WTC11 (cell line): ENCODE results near the gene LTF. TPM values are rescaled to one million over a fixed set of nuclear protein-coding genes. Genes with fewer than 3 reads are reported as not detected.

ENCODE experiments used
- ATAC-seq: fragments of 200-7000 bp; cut with Tn5 transposase; 2 replicates; pipeline ENCODE4 v1.10.0; 2021; ENCODE audit warnings: mild to moderate bottlenecking, moderate library complexity
- CTCF ChIA-PET: fragments of 300-600 bp; sonication (Branson Sonifier 250); formaldehyde crosslinking; loops from one replicate; lab custom pipeline; 2021; ENCODE audit warnings: antibody characterized with exemption; lab: Charles Lee
- POLR2A ChIA-PET: fragments of 350-600 bp; sonication (Branson Sonifier 250); formaldehyde crosslinking; loops from one replicate; lab custom pipeline; 2021; ENCODE audit warnings: antibody characterized with exemption; lab: Charles Lee
- DNase-seq: peaks from one replicate; pipeline ENCODE4 v3.0.0; 2021; ENCODE audit warnings: low spot score
- H3K27ac Mint-ChIP-seq: 2 replicates; pipeline ENCODE4 v1.8.0; 2021; ENCODE audit warnings: mixed read lengths
- H3K27me3 Mint-ChIP-seq: 2 replicates; pipeline ENCODE4 v1.8.0; 2021; ENCODE audit warnings: low read depth, mild to moderate bottlenecking, moderate library complexity, mixed read lengths
- H3K36me3 Mint-ChIP-seq: 2 replicates; pipeline ENCODE4 v1.8.0; 2021; ENCODE audit warnings: mixed read lengths
- H3K4me1 Mint-ChIP-seq: 2 replicates; pipeline ENCODE4 v1.8.0; 2022; ENCODE audit warnings: mixed read lengths
- H3K4me3 Mint-ChIP-seq: 2 replicates; pipeline ENCODE4 v1.8.0; 2021; ENCODE audit warnings: mild to moderate bottlenecking, moderate library complexity, mixed read lengths
- H3K9me3 Mint-ChIP-seq: 2 replicates; pipeline ENCODE4 v1.8.0; 2021; ENCODE audit warnings: mixed read lengths
- ELF4 ChIP-seq: sonication (generic); formaldehyde crosslinking; IDR thresholded peaks from 2 replicates; pipeline ENCODE4 v1.8.1; 2022; ENCODE audit warnings: low read depth, mild to moderate bottlenecking, moderate library complexity, missing genetic modification reagents
- IRF2 ChIP-seq: sonication (generic); formaldehyde crosslinking; IDR thresholded peaks from 2 replicates; pipeline ENCODE4 v1.8.0; 2022; ENCODE audit warnings: low read depth, missing genetic modification reagents, borderline replicate concordance
- NFYB ChIP-seq: sonication (generic); formaldehyde crosslinking; conservative IDR thresholded peaks from 2 replicates; pipeline ENCODE4 v1.8.0; 2022; ENCODE audit warnings: low read depth, missing genetic modification reagents
- NR2C2 ChIP-seq: sonication (generic); formaldehyde crosslinking; IDR thresholded peaks from 2 replicates; pipeline ENCODE4 v1.8.0; 2022; ENCODE audit warnings: mild to moderate bottlenecking, missing genetic modification reagents
- ZNF396 ChIP-seq: fragments of 250-450 bp; sonication (Bioruptor Pico); IDR thresholded peaks from 2 replicates; pipeline ENCODE4 v1.8.0; 2021; ENCODE audit warnings: mild to moderate bottlenecking, moderate library complexity, borderline replicate concordance
- total RNA-seq: library from RNA; stranded (reverse); gene quantifications from 3 replicates; pipeline ENCODE4 v1.2.3, GENCODE V29; 2021
- TF ChIP-seq, protein P1 (sequence below): sonication (generic); formaldehyde crosslinking; IDR thresholded peaks from 2 replicates; pipeline ENCODE4 v1.8.0; 2023; ENCODE audit warnings: missing genetic modification reagents, mild to moderate bottlenecking, borderline replicate concordance
- TF ChIP-seq, protein P2 (sequence below): fragments of 250-450 bp; sonication (Bioruptor Pico); IDR thresholded peaks from 2 replicates; pipeline ENCODE4 v1.9.0; 2021; ENCODE audit warnings: mild to moderate bottlenecking, borderline replicate concordance
- TF ChIP-seq, protein P3 (sequence below): fragments of 250-450 bp; sonication (Bioruptor Pico); IDR thresholded peaks from 2 replicates; pipeline ENCODE4 v1.9.0; 2021; ENCODE audit warnings: moderate library complexity, mild to moderate bottlenecking, inconsistent platforms, borderline replicate concordance
- TF ChIP-seq, protein P4 (sequence below): sonication (generic); formaldehyde crosslinking; IDR thresholded peaks from 2 replicates; pipeline ENCODE4 v1.8.1; 2023; ENCODE audit warnings: mild to moderate bottlenecking, moderate library complexity, missing genetic modification reagents
- TF ChIP-seq, protein P5 (sequence below): sonication (generic); formaldehyde crosslinking; IDR thresholded peaks from 2 replicates; pipeline ENCODE4 v1.8.1; 2023; ENCODE audit warnings: mild to moderate bottlenecking, missing genetic modification reagents, borderline replicate concordance

Gene LTF
- total RNA-seq, 1 experiment from 2014 or later: 0.22 TPM

DNA sequence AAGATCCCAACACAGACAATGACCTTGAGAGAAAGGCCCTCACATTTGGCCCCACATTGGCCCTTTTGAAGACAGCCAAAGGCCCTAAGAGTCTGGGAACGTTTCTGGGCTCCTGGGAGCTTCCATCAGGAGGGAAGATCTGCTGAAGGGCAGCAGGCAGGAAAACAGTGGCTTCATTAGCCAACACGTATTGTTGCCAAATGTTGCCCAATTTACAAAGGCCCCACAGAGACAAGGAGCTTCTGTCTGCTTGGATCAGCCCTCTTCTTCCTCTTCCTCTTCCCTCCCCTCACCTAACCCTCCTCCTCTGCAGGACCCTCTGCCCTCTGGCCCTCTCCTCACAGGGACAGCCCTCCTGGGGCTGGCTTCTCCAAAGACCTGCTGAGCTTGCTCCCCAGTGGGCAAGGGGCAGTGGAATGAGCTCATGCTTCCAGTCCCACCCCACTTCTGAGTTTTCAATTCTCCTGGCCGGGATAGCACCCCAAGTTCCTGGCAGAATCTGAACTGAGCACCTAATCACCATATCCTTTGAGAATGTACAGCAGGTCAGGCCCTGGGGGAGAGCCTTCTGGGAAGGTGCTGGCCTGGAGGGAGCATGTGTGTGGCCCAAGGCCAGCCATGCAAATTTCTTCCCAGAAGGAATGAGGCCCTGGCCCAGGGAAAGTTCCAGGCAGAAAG is 5.1 kb upstream of the LTF start (continued):
- TF ChIP-seq, protein P1, sequence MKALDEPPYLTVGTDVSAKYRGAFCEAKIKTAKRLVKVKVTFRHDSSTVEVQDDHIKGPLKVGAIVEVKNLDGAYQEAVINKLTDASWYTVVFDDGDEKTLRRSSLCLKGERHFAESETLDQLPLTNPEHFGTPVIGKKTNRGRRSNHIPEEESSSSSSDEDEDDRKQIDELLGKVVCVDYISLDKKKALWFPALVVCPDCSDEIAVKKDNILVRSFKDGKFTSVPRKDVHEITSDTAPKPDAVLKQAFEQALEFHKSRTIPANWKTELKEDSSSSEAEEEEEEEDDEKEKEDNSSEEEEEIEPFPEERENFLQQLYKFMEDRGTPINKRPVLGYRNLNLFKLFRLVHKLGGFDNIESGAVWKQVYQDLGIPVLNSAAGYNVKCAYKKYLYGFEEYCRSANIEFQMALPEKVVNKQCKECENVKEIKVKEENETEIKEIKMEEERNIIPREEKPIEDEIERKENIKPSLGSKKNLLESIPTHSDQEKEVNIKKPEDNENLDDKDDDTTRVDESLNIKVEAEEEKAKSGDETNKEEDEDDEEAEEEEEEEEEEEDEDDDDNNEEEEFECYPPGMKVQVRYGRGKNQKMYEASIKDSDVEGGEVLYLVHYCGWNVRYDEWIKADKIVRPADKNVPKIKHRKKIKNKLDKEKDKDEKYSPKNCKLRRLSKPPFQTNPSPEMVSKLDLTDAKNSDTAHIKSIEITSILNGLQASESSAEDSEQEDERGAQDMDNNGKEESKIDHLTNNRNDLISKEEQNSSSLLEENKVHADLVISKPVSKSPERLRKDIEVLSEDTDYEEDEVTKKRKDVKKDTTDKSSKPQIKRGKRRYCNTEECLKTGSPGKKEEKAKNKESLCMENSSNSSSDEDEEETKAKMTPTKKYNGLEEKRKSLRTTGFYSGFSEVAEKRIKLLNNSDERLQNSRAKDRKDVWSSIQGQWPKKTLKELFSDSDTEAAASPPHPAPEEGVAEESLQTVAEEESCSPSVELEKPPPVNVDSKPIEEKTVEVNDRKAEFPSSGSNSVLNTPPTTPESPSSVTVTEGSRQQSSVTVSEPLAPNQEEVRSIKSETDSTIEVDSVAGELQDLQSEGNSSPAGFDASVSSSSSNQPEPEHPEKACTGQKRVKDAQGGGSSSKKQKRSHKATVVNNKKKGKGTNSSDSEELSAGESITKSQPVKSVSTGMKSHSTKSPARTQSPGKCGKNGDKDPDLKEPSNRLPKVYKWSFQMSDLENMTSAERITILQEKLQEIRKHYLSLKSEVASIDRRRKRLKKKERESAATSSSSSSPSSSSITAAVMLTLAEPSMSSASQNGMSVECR: no peak
- TF ChIP-seq ZNF396: no peak
- TF ChIP-seq IRF2 (CRISPR knock-in tag): no peak
- TF ChIP-seq, protein P2, sequence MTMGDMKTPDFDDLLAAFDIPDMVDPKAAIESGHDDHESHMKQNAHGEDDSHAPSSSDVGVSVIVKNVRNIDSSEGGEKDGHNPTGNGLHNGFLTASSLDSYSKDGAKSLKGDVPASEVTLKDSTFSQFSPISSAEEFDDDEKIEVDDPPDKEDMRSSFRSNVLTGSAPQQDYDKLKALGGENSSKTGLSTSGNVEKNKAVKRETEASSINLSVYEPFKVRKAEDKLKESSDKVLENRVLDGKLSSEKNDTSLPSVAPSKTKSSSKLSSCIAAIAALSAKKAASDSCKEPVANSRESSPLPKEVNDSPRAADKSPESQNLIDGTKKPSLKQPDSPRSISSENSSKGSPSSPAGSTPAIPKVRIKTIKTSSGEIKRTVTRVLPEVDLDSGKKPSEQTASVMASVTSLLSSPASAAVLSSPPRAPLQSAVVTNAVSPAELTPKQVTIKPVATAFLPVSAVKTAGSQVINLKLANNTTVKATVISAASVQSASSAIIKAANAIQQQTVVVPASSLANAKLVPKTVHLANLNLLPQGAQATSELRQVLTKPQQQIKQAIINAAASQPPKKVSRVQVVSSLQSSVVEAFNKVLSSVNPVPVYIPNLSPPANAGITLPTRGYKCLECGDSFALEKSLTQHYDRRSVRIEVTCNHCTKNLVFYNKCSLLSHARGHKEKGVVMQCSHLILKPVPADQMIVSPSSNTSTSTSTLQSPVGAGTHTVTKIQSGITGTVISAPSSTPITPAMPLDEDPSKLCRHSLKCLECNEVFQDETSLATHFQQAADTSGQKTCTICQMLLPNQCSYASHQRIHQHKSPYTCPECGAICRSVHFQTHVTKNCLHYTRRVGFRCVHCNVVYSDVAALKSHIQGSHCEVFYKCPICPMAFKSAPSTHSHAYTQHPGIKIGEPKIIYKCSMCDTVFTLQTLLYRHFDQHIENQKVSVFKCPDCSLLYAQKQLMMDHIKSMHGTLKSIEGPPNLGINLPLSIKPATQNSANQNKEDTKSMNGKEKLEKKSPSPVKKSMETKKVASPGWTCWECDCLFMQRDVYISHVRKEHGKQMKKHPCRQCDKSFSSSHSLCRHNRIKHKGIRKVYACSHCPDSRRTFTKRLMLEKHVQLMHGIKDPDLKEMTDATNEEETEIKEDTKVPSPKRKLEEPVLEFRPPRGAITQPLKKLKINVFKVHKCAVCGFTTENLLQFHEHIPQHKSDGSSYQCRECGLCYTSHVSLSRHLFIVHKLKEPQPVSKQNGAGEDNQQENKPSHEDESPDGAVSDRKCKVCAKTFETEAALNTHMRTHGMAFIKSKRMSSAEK (CRISPR knock-in tag): no peak

DNA sequence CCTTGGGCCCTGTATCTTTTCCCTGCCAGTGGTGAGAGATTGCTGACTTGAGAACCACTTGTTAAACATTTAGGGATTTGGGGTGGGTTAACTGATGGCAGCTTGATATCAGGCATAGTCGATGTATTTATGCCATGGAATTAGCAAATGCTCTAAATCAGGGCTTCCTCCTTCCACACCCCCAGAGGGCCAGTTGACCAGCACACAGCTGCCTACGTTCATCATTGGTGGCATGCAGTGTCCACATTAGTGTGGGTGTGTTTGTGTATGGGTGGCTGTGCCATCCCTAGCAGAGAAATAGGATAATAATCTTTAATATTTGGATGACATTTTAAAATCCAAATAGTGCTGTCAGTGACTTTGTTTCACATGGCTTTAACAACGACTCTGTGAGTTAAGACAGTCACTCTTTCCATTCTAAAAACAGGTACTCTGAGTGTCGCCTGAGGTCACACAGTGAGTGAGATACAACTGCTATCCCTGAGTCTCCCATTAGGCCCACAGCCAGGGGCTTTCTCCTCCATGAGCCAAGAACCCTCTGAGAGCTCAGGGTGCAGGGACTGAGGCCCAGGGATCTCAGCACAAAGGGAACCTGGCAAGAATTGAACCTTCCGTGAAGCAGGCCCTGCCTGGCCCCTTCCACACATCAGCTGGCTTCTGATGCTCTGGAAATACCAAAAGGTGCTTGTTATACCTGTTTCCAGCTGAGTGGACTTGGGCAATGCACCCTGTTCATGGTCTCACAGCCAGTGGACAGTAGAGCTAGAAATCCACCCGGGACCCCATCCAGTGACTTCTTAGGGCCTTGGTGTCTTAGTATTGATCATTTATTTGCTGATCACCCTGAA is 4.3 kb upstream of the LTF start:
- Mint-ChIP-seq H3K27me3 (peaks cover 29% of the 10 kb centered on the region), H3K9me3 (peaks cover 5% of the 10 kb centered on the region), H3K4me1 (peaks cover 3% of the 10 kb centered on the region), H3K4me3 (no peak overlapping the region), H3K27ac (no peak overlapping the region), H3K36me3 (no peaks in the 10 kb centered on the region)
- CTCF ChIA-PET: interaction anchor here (0.6 to 2.0 kb wide), 4 partner anchors 19 to 261 kb away, joined by 3 to 7 read pairs (median 4); partner anchors contain the start of gene CCR1
- no peak for ATAC-seq
- POLR2A ChIA-PET: no interaction called here
- no peak for DNase-seq
- TF ChIP-seq, protein P3, sequence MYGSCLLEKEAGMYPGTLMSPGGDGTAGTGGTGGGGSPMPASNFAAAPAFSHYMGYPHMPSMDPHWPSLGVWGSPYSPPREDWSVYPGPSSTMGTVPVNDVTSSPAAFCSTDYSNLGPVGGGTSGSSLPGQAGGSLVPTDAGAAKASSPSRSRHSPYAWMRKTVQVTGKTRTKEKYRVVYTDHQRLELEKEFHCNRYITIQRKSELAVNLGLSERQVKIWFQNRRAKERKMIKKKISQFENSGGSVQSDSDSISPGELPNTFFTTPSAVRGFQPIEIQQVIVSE (CRISPR knock-in tag): no peak
- TF ChIP-seq NR2C2 (CRISPR knock-in tag) (no peak), NFYB (CRISPR knock-in tag) (no peak), ELF4 (CRISPR knock-in tag) (no peak)
- TF ChIP-seq, protein P4, sequence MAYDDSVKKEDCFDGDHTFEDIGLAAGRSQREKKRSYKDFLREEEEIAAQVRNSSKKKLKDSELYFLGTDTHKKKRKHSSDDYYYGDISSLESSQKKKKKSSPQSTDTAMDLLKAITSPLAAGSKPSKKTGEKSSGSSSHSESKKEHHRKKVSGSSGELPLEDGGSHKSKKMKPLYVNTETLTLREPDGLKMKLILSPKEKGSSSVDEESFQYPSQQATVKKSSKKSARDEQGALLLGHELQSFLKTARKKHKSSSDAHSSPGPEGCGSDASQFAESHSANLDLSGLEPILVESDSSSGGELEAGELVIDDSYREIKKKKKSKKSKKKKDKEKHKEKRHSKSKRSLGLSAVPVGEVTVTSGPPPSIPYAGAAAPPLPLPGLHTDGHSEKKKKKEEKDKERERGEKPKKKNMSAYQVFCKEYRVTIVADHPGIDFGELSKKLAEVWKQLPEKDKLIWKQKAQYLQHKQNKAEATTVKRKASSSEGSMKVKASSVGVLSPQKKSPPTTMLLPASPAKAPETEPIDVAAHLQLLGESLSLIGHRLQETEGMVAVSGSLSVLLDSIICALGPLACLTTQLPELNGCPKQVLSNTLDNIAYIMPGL (CRISPR knock-in tag): no peak
- TF ChIP-seq, protein P5, sequence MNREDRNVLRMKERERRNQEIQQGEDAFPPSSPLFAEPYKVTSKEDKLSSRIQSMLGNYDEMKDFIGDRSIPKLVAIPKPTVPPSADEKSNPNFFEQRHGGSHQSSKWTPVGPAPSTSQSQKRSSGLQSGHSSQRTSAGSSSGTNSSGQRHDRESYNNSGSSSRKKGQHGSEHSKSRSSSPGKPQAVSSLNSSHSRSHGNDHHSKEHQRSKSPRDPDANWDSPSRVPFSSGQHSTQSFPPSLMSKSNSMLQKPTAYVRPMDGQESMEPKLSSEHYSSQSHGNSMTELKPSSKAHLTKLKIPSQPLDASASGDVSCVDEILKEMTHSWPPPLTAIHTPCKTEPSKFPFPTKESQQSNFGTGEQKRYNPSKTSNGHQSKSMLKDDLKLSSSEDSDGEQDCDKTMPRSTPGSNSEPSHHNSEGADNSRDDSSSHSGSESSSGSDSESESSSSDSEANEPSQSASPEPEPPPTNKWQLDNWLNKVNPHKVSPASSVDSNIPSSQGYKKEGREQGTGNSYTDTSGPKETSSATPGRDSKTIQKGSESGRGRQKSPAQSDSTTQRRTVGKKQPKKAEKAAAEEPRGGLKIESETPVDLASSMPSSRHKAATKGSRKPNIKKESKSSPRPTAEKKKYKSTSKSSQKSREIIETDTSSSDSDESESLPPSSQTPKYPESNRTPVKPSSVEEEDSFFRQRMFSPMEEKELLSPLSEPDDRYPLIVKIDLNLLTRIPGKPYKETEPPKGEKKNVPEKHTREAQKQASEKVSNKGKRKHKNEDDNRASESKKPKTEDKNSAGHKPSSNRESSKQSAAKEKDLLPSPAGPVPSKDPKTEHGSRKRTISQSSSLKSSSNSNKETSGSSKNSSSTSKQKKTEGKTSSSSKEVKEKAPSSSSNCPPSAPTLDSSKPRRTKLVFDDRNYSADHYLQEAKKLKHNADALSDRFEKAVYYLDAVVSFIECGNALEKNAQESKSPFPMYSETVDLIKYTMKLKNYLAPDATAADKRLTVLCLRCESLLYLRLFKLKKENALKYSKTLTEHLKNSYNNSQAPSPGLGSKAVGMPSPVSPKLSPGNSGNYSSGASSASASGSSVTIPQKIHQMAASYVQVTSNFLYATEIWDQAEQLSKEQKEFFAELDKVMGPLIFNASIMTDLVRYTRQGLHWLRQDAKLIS (CRISPR knock-in tag): no peak
- TF ChIP-seq, all 79 proteins: peak for 0
